HuH-7 (cell line): Measurements from ENCODE around the gene NUBPL.
"Not testable (repeated sequence)": the region's sequence is repeated elsewhere in the genome, so short reads cannot be mapped to it uniquely, and the experiment has no call there.

Source experiments
- DNase-seq: peaks from one replicate; pipeline ENCODE4 v3.0.0; 2011; ENCODE audit warnings: low spot score

Gene NUBPL

GRCh38 chr14:31880935-31881334 is 319.7 kb downstream of the NUBPL start:
- DNase-seq, result no peak

- DNase-seq, result no peak
Observed at GRCh38 chr14:31881531-31882310, 320.5 kb downstream of the NUBPL start.

- DNase-seq, result no peak
Observed at GRCh38 chr14:31884238-31884637, 323.0 kb downstream of the NUBPL start.

GRCh38 chr14:31884776-31885379 is 323.7 kb downstream of the NUBPL start:
- no peak for DNase-seq

- no peak for DNase-seq
Observed at GRCh38 chr14:31886156-31886835, 325.1 kb downstream of the NUBPL start.

- DNase-seq, result no peak
Observed at GRCh38 chr14:31887929-31888580, 326.9 kb downstream of the NUBPL start.

- no peak for DNase-seq
Observed at GRCh38 chr14:31889297-31889696, 328.1 kb downstream of the NUBPL start.

GRCh38 chr14:31890202-31890601 is 329.0 kb downstream of the NUBPL start:
- not testable (repeated sequence) for DNase-seq

GRCh38 chr14:31893221-31893757 is 332.1 kb downstream of the NUBPL start:
- no peak for DNase-seq

- no peak for DNase-seq
Observed at GRCh38 chr14:31894351-31894750, 333.1 kb downstream of the NUBPL start.

GRCh38 chr14:31895206-31895605 is 334.0 kb downstream of the NUBPL start:
- no peak for DNase-seq

- no peak for DNase-seq
Observed at GRCh38 chr14:31895646-31896045, 334.4 kb downstream of the NUBPL start.

GRCh38 chr14:31897581-31898186 is 336.5 kb downstream of the NUBPL start:
- DNase-seq, result no peak

- DNase-seq, result no peak
Observed at GRCh38 chr14:31898838-31899528, 337.8 kb downstream of the NUBPL start.

- DNase-seq, result no peak
Observed at GRCh38 chr14:31902002-31902401, 340.8 kb downstream of the NUBPL start.

GRCh38 chr14:31902945-31903646 is 341.9 kb downstream of the NUBPL start:
- no peak for DNase-seq

GRCh38 chr14:31909977-31910376 is 348.8 kb downstream of the NUBPL start:
- no peak for DNase-seq
